Neural crest cell (in vitro differentiated cells): ENCODE measurements around the gene KAT6B. TPM values are rescaled to one million over a fixed set of nuclear protein-coding genes. Genes with fewer than 3 reads are reported as not detected.

Experiments
- DNase-seq: peaks from one replicate; pipeline ENCODE4 v3.0.0; 2021; ENCODE audit warnings: low read depth, mixed read lengths, low spot score
- H3K27ac Mint-ChIP-seq: one replicate; pipeline ENCODE4 v1.8.0; 2021; ENCODE audit warnings: mild to moderate bottlenecking, mixed read lengths; ENCODE audit not compliant: unreplicated experiment
- H3K27me3 Mint-ChIP-seq: 2 replicates; pipeline ENCODE4 v1.8.0; 2021; ENCODE audit warnings: low read depth, mild to moderate bottlenecking, mixed read lengths
- H3K36me3 Mint-ChIP-seq: 2 replicates; pipeline ENCODE4 v1.8.0; 2021; ENCODE audit warnings: low read depth, mild to moderate bottlenecking, mixed read lengths
- H3K4me1 Mint-ChIP-seq: 2 replicates; pipeline ENCODE4 v1.8.0; 2021; ENCODE audit warnings: mixed read lengths
- H3K4me3 Mint-ChIP-seq: one replicate; pipeline ENCODE4 v1.8.0; 2021; ENCODE audit warnings: mild to moderate bottlenecking, mixed read lengths
- H3K9me3 Mint-ChIP-seq: 2 replicates; pipeline ENCODE4 v1.8.0; 2021; ENCODE audit warnings: mixed read lengths
- CTCF ChIP-seq: fragments of 200-600 bp; sonication (generic); conservative IDR thresholded peaks from 2 replicates; pipeline ENCODE4 v1.5.0; 2021; ENCODE audit warnings: antibody characterized with exemption, mild to moderate bottlenecking
- total RNA-seq: library from RNA; stranded (reverse); gene quantifications from 2 replicates; pipeline ENCODE4 v1.2.1, GENCODE V29; 2021

The KAT6B gene
- total RNA-seq, 1 donor from 2014 or later = 34.2 TPM

DNA sequence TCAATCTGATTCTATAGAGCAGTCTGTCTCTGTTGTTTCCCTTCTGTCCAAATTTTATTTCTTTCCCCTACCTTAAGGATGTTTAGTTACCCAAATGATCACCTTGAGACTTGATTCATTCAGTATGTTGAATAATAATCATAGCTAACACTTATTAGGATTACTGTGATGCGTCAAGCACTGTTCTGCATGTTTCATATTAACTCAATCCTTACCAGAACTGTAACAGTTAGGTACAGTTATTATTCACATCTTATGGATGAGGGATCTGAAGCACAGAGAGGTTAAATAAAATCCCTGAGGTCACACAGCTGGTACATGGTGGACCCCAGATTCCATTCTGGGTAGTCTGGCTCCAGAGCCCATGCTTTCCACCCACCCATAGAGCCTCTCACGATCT lies 187.1 kb downstream of the KAT6B start:
- no peak overlapping the region for H3K4me3 Mint-ChIP-seq
- H3K27ac Mint-ChIP-seq = peak overlapping the region; percentile 61
- DNase-seq = no peak
- no peaks in the 10 kb centered on the region for H3K9me3 Mint-ChIP-seq
- H3K36me3 Mint-ChIP-seq = peaks cover 7% of the 10 kb centered on the region
- H3K4me1 Mint-ChIP-seq = peaks cover 35% of the 10 kb centered on the region
- no peak for TF ChIP-seq CTCF
- no peaks in the 10 kb centered on the region for H3K27me3 Mint-ChIP-seq

GRCh38 chr10:75014516-75015230 lies 188.3 kb downstream of the KAT6B start:
- no peak for DNase-seq
- peaks cover 47% of the 10 kb centered on the region for H3K4me1 Mint-ChIP-seq
- no peak overlapping the region for H3K27ac Mint-ChIP-seq
- TF ChIP-seq CTCF = no peak
- no peaks in the 10 kb centered on the region for H3K9me3 Mint-ChIP-seq
- H3K4me3 Mint-ChIP-seq = no peak overlapping the region
- H3K27me3 Mint-ChIP-seq = no peaks in the 10 kb centered on the region
- peaks cover 7% of the 10 kb centered on the region for H3K36me3 Mint-ChIP-seq

DNA sequence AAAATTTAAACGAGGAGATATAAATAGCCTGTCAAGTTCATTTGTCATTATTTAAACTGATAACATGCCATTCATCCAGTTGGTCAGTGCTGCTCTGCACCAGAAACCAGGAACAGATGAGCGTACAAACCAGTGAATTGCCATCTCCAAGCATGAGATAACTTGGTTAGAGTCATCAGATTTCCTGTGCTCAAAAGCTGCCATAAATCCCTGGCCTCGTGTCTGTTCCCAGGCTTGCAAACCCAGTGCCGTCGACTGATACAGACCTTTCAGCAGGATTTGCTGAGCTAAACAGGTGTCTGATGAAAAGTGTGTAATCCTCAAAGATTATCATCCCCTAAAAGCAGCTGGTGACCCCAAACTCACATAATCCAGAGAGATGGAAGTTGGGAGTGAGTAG lies 189.0 kb downstream of the KAT6B start:
- no peak for TF ChIP-seq CTCF

DNA sequence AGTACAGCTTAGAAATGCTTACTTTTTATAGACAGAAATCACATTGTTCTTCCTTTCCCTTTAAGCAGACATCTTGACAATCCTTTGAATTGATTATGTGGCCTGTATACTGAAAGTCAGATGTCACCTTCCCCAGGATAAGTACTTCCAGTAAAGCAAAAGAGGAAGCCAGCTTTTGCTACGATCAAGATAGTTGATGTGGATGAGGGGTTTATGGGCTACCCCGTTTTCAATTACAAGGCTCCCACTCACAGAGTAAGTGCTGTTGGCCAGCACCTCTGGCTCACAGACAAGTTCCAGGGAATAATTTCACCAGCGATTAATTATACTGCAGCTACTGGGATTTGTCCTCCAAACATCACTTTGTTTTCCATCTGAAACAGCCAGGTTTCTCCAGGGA lies 189.9 kb downstream of the KAT6B start:
- H3K36me3 Mint-ChIP-seq = peaks cover 7% of the 10 kb centered on the region
- H3K27ac Mint-ChIP-seq = no peak overlapping the region
- no peaks in the 10 kb centered on the region for H3K9me3 Mint-ChIP-seq
- no peaks in the 10 kb centered on the region for H3K27me3 Mint-ChIP-seq
- no peak for TF ChIP-seq CTCF
- H3K4me1 Mint-ChIP-seq = peaks cover 56% of the 10 kb centered on the region
- H3K4me3 Mint-ChIP-seq = no peak overlapping the region
- no peak for DNase-seq

More for the DNA sequence above, 189.0 kb downstream of the KAT6B start:
- H3K9me3 Mint-ChIP-seq = no peaks in the 10 kb centered on the region
- H3K27ac Mint-ChIP-seq = no peak overlapping the region
- H3K27me3 Mint-ChIP-seq = no peaks in the 10 kb centered on the region
- no peak overlapping the region for H3K4me3 Mint-ChIP-seq
- H3K4me1 Mint-ChIP-seq = peaks cover 53% of the 10 kb centered on the region
- DNase-seq = no peak
- H3K36me3 Mint-ChIP-seq = peaks cover 7% of the 10 kb centered on the region

DNA sequence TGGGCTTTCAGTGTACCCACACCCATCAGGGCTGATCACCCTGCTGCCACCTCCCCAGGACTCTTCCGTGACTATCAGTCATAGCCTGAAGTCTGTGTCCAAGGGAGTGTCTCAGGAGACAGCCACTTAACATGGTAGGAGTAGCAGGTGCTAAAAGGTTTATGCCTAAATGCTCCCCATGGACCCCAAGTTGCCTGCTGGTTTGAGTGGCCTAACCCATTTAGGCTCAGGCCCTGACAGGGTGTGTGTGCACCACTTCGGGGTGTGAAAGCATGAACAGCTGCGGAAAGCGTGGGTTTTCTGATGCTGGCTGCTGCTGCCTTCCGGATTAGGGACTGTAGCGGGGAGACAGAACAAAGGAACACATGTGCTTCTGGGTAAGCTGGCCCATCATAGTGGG lies 191.9 kb downstream of the KAT6B start:
- TF ChIP-seq CTCF = no peak
- DNase-seq = no peak

More for the DNA sequence above, 191.9 kb downstream of the KAT6B start:
- peak overlapping the region; percentile 35 for H3K4me3 Mint-ChIP-seq
- H3K36me3 Mint-ChIP-seq = peaks cover 3% of the 10 kb centered on the region
- no peak overlapping the region for H3K27ac Mint-ChIP-seq
- peaks cover 55% of the 10 kb centered on the region for H3K4me1 Mint-ChIP-seq
- no peaks in the 10 kb centered on the region for H3K9me3 Mint-ChIP-seq
- no peaks in the 10 kb centered on the region for H3K27me3 Mint-ChIP-seq
